ENCODE measurements around the gene FZD7. TPM values are rescaled to one million over a fixed set of nuclear protein-coding genes. Genes with fewer than 3 reads are reported as not detected.

The FZD7 gene
- total and polyA plus RNA-seq, 9 of the 15 experiments (the other 6 are each of a cell fraction or from before 2014, with no cell fraction given): 0.11 to 2.4 (median 0.69) TPM

DNA sequence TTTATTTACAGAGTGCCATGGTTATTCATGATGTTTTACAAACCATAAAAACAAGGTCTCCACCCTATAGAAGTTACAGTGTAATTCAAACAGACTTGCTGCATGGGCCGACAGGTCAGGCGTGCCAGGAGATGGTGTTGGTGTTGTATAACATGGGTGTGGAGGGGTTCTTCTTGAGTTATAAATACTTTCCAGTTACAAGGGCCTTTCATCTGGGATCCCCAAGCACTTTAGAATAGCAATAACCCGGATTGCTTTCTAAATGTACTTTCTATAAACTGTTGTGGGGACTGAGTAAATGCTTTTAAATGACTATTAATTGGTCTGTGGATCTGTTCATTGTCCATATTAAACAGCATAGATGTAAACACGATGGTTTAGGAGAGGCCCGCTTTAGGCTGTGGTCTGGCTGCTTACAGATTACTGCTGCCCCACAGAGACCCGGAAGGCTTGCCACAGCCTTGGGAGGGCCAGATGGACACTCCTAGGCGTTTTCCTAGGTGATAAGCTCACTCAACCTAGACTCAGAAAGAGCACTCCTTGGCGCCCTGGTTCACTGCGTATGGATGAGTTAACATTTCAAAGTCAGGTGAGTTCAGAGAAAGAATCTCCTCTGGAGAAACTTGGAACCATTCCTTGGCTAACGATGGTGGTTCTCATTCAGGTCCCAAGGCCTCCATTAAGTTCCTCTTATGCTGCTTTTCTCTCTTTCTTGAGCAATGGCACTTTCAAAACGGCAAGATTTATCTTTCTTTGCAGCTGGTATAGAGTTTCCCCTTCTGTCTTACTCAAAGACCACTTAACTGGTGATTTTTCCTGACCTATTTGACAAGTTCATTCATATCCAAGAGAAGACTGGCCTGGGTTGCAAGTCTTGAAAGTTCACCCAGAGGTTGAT is 35.8 kb downstream of the FZD7 start (continued):
- TF ChIP-seq ZHX1 (conservative IDR thresholded peaks at IDR 0.05; ENCODE audit: low read length): no peak
- TF ChIP-seq BDP1 (IDR thresholded peaks at IDR 0.05; ENCODE audit: insufficient read depth, insufficient read length): no peak
- no peak for TF ChIP-seq KDM5B (IDR thresholded peaks at IDR 0.05; ENCODE audit: insufficient replicate concordance, low read depth, low read length)
- peak; percentile 54; the same call in 1 of the 2 replicates for TF ChIP-seq STAT5A (IDR thresholded peaks at IDR 0.05; ENCODE audit: borderline replicate concordance, low read length)
- no peak for TF ChIP-seq RUNX1 (IDR thresholded peaks at IDR 0.05; ENCODE audit: low read depth)
- no peak for TF ChIP-seq PRPF4 (IDR thresholded peaks at IDR 0.05; ENCODE audit: insufficient read depth, low read depth, low read length, poor library complexity, severe bottlenecking)
- TF ChIP-seq MIER1 (IDR thresholded peaks at IDR 0.05; ENCODE audit: low read depth): no peak
- no peak for TF ChIP-seq ZNF398 (CRISPR knock-in tag; IDR thresholded peaks at IDR 0.05)
- TF ChIP-seq CEBPB (tag; IDR thresholded peaks at IDR 0.05): peak; percentile 63
- TF ChIP-seq ZNF277 (CRISPR knock-in tag; IDR thresholded peaks at IDR 0.05; ENCODE audit: borderline replicate concordance): no peak
- no peak for TF ChIP-seq ZBTB8A (IDR thresholded peaks at IDR 0.05; ENCODE audit: partially characterized antibody)
- TF ChIP-seq TCF3 (CRISPR knock-in tag; IDR thresholded peaks at IDR 0.05): peak; percentile 77
- TF ChIP-seq ELF2 (CRISPR knock-in tag; IDR thresholded peaks at IDR 0.05): no peak
- TF ChIP-seq, protein P1, sequence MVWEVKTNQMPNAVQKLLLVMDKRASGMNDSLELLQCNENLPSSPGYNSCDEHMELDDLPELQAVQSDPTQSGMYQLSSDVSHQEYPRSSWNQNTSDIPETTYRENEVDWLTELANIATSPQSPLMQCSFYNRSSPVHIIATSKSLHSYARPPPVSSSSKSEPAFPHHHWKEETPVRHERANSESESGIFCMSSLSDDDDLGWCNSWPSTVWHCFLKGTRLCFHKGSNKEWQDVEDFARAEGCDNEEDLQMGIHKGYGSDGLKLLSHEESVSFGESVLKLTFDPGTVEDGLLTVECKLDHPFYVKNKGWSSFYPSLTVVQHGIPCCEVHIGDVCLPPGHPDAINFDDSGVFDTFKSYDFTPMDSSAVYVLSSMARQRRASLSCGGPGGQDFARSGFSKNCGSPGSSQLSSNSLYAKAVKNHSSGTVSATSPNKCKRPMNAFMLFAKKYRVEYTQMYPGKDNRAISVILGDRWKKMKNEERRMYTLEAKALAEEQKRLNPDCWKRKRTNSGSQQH (CRISPR knock-in tag; IDR thresholded peaks at IDR 0.05): no peak
- TF ChIP-seq RBM22 (IDR thresholded peaks at IDR 0.05; ENCODE audit: low read depth, low read length, poor library complexity, severe bottlenecking): no peak
- TF ChIP-seq, protein P2, sequence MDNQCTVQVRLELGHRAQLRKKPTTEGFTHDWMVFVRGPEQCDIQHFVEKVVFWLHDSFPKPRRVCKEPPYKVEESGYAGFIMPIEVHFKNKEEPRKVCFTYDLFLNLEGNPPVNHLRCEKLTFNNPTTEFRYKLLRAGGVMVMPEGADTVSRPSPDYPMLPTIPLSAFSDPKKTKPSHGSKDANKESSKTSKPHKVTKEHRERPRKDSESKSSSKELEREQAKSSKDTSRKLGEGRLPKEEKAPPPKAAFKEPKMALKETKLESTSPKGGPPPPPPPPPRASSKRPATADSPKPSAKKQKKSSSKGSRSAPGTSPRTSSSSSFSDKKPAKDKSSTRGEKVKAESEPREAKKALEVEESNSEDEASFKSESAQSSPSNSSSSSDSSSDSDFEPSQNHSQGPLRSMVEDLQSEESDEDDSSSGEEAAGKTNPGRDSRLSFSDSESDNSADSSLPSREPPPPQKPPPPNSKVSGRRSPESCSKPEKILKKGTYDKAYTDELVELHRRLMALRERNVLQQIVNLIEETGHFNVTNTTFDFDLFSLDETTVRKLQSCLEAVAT (IDR thresholded peaks at IDR 0.05): no peak

Measured in K562 (cell line).